Activated T-helper 17 cell treated with anti-CD3 and anti-CD28 coated beads, Interleukin-2, amount 50 U/mL, for 72 hours (primary cell): ENCODE results near the gene RAB27B. TPM values are rescaled to one million over a fixed set of nuclear protein-coding genes. Genes with fewer than 3 reads are reported as not detected.
A peak's percentile ranks its signal among the peaks of the same experiment; 100 is the strongest.
"Not testable (repeated sequence)": the region's sequence is repeated elsewhere in the genome, so short reads cannot be mapped to it uniquely, and the experiment has no call there.

Experiments
- ATAC-seq: fragments of 150-1000 bp; cut with Tn5 transposase; replicated peaks from 2 replicates; pipeline ENCODE4 v1.10.0; 2021; ENCODE audit warnings: mild to moderate bottlenecking, moderate library complexity
- H3K27ac Mint-ChIP-seq: one replicate; pipeline ENCODE4 v1.8.0; 2022; ENCODE audit warnings: mixed read lengths
- H3K27me3 Mint-ChIP-seq: one replicate; pipeline ENCODE4 v1.8.0; 2022; ENCODE audit warnings: mixed read lengths
- H3K36me3 Mint-ChIP-seq: one replicate; pipeline ENCODE4 v1.8.0; 2022; ENCODE audit warnings: low read depth, mild to moderate bottlenecking, mixed read lengths
- H3K4me1 Mint-ChIP-seq: one replicate; pipeline ENCODE4 v1.8.0; 2022; ENCODE audit warnings: mixed read lengths
- H3K4me3 Mint-ChIP-seq: one replicate; pipeline ENCODE4 v1.8.0; 2022; ENCODE audit warnings: mild to moderate bottlenecking, mixed read lengths
- H3K9me3 Mint-ChIP-seq: one replicate; pipeline ENCODE4 v1.8.0; 2022; ENCODE audit warnings: mixed read lengths
- total RNA-seq, 2 donors: library from RNA; stranded (reverse); gene quantifications; one replicate each; pipeline ENCODE4 v1.2.3, GENCODE V29; 2022

RAB27B gene
- total RNA-seq, 2 donors from 2014 or later: 0.28 to 0.50 TPM

DNA sequence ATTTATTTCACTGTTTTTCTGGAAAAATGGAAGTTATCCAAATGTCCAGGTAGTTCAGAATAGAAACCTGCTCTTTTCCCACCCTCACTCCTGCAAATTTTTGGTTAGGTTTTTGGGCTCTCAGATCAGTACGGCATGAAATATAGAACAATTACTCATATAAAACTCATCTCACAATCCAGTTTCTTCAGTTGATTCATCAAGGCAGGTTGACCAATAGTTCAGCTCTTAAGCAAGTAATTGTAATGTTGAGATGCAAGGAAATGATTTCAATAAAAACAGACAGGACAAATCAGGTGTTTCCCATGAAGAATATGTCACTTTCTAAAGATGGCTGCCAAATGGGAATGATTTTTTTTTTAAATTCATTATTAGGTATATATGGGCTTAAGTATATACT, 2.0 kb downstream of the RAB27B start:
- peak; percentile 45 for ATAC-seq
- Mint-ChIP-seq H3K9me3 (peaks cover 6% of the 10 kb centered on the region), H3K36me3 (no peaks in the 10 kb centered on the region), H3K4me3 (peak overlapping the region; percentile 3), H3K4me1 (peaks cover 13% of the 10 kb centered on the region), H3K27ac (no peak overlapping the region), H3K27me3 (peaks cover 9% of the 10 kb centered on the region)

DNA sequence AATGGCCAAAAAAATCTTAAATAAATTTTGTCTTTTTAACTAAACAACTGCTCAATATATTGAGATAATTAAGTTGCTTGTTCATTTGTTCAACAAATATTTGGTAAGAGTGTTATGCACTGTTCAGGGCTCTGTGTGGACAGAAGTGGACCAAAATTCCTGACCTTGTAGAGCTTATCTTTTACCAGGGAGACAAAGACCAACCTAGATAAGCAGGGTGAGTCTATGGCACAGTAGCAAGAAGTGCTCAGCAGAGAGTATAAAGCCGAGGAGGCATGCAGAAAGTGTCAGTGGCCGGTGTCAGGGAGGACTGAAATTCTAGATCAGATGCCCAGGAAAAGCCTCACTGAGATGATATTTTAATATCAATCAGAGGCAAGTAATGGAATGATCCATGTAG, 2.6 kb downstream of the RAB27B start:
- Mint-ChIP-seq H3K27me3 (peaks cover 9% of the 10 kb centered on the region), H3K27ac (no peak overlapping the region), H3K36me3 (no peaks in the 10 kb centered on the region), H3K4me1 (peaks cover 16% of the 10 kb centered on the region), H3K4me3 (no peak overlapping the region), H3K9me3 (peaks cover 6% of the 10 kb centered on the region)
- ATAC-seq: no peak

DNA sequence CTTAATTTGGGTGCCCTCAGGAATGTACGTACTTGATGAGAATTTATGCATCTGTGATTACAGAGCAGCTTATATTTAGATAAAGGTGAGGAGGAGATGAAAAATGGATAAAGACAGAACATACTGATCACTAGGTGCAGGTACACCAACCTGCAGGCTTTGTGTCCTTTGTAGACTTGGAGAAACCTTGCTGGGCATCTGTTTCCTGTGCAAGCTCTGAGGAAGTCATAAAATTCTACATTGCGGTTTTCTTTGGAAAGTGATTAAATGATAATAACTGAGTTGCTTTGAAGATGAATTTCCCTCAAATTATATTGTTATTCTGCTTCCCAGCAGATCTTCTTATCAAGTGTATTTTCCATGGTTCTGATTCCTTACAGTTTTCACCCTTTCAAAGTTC, 7.7 kb downstream of the RAB27B start:
- Mint-ChIP-seq H3K9me3 (peaks cover 6% of the 10 kb centered on the region), H3K36me3 (no peaks in the 10 kb centered on the region), H3K27me3 (peaks cover 6% of the 10 kb centered on the region), H3K27ac (no peak overlapping the region), H3K4me3 (peak overlapping the region; percentile 45), H3K4me1 (peaks cover 8% of the 10 kb centered on the region)
- no peak for ATAC-seq

DNA sequence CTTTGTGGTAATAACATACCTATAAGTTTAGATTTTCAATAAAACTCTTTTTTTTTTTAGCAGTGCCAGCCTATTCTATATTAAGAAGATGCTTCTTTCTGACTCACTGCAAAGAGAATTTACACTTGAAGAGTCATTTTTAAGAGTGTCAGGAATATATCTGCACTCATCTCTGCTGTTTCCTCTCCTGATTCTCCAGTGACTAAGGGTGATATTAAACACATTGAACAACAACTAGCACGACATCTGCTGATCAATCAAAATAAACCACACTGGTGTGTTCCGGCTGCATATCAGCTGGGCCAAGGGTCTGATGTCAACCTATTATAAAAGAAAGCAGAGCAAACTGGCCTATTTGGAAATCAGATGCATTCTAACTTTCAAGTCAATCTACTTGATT, 15.0 kb downstream of the RAB27B start:
- no peak overlapping the region for H3K4me3 Mint-ChIP-seq
- no peak for ATAC-seq
- H3K27ac Mint-ChIP-seq: no peak overlapping the region
- no peaks in the 10 kb centered on the region for H3K36me3 Mint-ChIP-seq
- H3K27me3 Mint-ChIP-seq: no peaks in the 10 kb centered on the region
- H3K4me1 Mint-ChIP-seq: no peaks in the 10 kb centered on the region
- H3K9me3 Mint-ChIP-seq: no peaks in the 10 kb centered on the region

DNA sequence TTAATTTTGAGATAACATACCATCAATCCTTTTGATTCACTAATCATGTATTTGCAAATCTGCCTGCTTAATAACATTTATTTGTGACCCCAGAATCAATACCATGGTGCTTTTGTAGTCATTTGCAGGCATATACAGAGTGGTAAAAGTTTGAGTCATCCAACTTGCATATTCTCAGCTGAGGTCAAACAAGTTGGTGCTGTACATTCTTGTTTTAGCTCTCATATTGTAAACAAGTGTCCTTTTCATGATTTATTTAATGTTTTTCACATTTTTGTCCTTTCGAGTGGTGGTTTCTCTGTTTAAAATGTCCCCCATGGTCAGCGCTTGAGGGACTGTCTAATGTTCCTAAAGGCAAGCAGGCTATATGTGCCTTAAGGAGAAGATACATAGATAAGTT, 17.5 kb downstream of the RAB27B start:
- Mint-ChIP-seq H3K9me3 (no peaks in the 10 kb centered on the region), H3K27ac (no peak overlapping the region), H3K4me1 (no peaks in the 10 kb centered on the region), H3K36me3 (no peaks in the 10 kb centered on the region), H3K4me3 (no peak overlapping the region), H3K27me3 (no peaks in the 10 kb centered on the region)
- ATAC-seq: no peak

DNA sequence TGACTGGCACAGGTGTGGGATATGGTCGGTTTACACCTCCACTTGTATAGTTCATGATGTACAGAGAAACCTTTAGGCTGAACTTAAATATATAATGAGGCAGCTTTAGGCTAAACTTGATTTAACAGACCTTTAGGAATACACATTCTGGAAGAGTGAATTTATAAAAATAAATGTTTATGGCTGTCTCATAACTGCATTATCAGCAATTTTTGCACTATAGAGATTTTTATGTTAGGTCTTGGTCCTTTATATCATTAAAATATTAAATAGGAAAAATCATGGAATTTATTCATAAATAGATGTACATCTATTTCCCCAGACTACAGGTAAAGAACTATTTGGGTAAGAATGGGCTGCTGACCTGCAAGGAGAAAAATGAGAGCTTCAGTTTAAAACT, 19.8 kb downstream of the RAB27B start:
- Mint-ChIP-seq H3K4me1 (peaks cover 3% of the 10 kb centered on the region), H3K4me3 (no peak overlapping the region), H3K9me3 (no peaks in the 10 kb centered on the region), H3K27ac (no peak overlapping the region), H3K27me3 (no peaks in the 10 kb centered on the region), H3K36me3 (no peaks in the 10 kb centered on the region)
- ATAC-seq: no peak

DNA sequence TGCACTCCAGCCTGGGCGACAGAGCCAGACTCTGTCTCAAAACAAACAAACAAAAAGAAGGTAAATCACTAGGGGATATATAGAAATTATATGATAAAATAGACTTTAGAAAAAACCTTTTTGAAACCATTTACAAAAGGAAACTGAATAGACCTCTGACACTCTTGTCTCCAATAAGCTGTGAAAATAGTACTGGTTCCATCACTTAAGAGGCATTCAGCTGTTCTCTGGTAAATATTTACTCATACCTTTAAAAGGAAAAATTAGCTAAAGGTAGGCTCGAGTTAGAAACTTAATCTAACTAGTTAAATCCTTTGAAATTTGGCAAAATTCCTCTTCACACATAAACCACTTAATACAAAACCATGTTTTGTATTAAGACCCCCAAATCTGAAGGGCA, 21.4 kb downstream of the RAB27B start:
- H3K4me1 Mint-ChIP-seq: peaks cover 4% of the 10 kb centered on the region
- no peaks in the 10 kb centered on the region for H3K9me3 Mint-ChIP-seq
- no peak overlapping the region for H3K27ac Mint-ChIP-seq
- no peak overlapping the region for H3K4me3 Mint-ChIP-seq
- no peaks in the 10 kb centered on the region for H3K27me3 Mint-ChIP-seq
- H3K36me3 Mint-ChIP-seq: no peaks in the 10 kb centered on the region
- no peak for ATAC-seq

DNA sequence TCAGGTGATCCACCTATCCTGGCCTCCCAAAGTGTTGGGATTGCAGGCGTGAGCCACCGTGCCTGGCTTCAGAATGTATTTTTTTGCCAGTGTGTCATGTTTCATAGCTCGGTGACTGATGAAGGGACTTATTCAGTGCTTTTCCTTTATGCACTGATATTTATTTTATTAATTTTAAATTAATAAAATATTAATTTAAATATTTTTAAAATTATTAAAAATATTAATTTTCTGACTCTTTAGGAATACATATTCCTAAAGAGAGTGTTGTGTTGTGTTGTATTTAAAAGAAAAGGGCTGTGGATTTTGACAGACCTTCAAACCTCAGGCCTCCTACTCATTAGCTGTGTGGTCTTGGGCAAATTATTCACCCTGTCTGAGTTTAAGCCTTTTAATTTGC, 22.3 kb downstream of the RAB27B start:
- H3K27me3 Mint-ChIP-seq: no peaks in the 10 kb centered on the region
- no peak for ATAC-seq
- peaks cover 4% of the 10 kb centered on the region for H3K4me1 Mint-ChIP-seq
- H3K4me3 Mint-ChIP-seq: no peak overlapping the region
- no peaks in the 10 kb centered on the region for H3K9me3 Mint-ChIP-seq
- H3K27ac Mint-ChIP-seq: no peak overlapping the region
- H3K36me3 Mint-ChIP-seq: no peaks in the 10 kb centered on the region

DNA sequence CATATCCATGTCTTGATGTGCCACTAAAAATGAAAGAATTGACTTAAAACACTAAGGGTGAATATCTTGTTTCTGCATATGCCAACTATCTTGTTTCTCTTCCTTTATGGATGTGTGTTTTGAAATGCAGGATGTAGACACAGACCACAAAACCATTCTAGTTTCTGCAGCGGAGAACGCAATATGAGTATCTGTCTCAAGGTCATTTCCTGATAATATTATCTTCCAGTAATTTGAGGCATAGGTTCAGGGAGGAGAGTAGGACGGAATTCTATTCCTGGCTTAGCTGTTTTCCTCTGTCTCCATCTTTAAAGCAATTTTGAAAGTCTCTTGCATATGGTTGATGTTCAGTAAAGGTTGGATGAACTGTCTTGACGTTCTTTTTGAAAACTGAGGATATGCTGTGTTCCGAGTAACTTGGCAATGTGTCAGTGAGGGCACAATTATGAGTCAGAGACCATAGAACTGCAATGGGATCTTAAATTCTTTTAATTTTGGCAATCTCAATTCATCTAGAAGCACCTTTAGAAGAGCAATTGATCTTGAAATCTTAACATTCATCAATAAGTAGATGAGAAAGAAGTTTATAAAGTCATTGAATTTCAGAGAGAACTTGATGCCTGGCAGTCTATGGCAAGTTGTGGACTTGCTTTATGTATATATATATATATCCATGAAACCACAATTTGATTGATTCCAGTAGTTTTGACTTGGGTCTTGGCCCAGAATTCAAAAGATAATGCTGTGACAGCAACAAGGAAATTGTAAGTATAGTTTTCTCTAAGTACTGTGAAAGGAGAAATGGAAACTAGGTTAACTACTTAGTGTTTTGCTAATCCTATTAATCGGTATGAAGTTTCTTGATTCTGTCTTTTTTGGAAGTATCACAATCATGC, 24.8 kb downstream of the RAB27B start:
- Mint-ChIP-seq H3K4me1 (peaks cover 4% of the 10 kb centered on the region), H3K27me3 (no peaks in the 10 kb centered on the region), H3K27ac (peak overlapping the region; percentile 39), H3K36me3 (no peaks in the 10 kb centered on the region), H3K4me3 (peak overlapping the region; percentile 49), H3K9me3 (no peaks in the 10 kb centered on the region)
- ATAC-seq: peak; percentile 86

DNA sequence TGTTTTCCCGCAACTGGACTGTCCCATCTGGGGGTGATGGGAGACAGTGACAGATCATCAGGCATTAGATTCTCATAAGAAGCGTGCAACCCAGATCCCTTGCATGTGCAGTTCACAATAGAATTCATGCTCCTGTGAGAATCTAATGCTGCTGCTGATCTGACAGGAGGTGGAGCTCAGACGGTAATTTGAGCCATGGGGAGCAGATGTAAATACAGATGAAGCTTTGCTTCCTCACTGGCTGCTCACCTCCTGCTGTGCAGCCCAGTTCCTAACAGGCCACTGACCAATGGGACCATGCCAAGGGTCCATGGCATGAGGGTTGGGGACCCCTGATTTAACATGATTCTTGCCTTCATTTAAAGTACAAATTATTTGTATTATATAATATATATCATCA, 26.8 kb downstream of the RAB27B start:
- H3K27me3 Mint-ChIP-seq, ATAC-seq, H3K27ac Mint-ChIP-seq, H3K4me3 Mint-ChIP-seq, H3K4me1 Mint-ChIP-seq, H3K9me3 Mint-ChIP-seq, H3K36me3 Mint-ChIP-seq: not testable (repeated sequence)

DNA sequence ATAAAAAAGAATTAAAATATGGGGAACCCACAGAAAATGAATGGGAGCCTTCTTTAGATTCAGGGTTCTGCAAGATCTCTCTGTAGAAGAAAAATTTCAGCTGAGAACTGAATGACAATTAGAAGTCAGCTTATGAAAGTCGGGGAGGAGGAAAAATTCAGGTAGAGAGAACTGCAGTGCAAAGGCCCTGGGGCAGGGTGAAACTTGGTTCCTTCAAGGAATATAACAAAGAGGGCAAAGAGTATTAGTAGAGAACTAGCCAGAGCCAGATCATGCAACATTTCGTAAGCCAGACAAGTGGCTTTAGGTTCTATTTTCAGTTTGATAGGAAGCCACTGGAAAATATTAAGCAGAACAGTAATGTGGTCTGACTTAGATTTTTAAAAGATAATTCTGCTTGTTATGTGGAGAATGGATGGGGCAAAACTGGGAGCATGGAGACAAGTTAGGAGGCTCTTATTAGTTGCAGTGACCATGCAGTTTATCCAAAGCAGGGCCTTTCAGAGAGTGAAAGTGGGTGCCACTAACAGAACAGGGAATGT, 27.9 kb downstream of the RAB27B start:
- Mint-ChIP-seq H3K4me1 (peaks cover 4% of the 10 kb centered on the region), H3K9me3 (no peaks in the 10 kb centered on the region), H3K27me3 (no peaks in the 10 kb centered on the region), H3K4me3 (no peak overlapping the region), H3K27ac (no peak overlapping the region), H3K36me3 (no peaks in the 10 kb centered on the region)
- ATAC-seq: no peak

DNA sequence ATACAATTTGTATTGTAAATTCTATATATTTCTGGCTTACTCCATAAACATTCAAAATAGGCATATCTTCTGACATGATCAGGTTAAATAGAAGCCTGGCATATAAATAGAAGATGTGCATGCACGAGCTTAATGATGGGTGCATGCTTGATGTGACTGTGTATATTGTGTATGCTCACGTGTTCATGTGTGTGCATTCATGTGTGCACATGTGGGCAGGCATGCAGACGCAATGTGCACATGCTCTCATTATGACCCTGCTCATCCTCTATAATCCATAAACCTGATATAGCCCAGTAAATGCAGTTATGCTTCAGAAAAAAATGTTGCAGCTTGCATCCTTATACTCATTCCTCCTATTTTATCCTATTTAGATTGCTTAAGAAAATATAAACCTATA, 29.2 kb downstream of the RAB27B start:
- Mint-ChIP-seq H3K9me3 (no peaks in the 10 kb centered on the region), H3K27ac (no peak overlapping the region), H3K4me3 (no peak overlapping the region), H3K27me3 (no peaks in the 10 kb centered on the region), H3K36me3 (no peaks in the 10 kb centered on the region), H3K4me1 (peaks cover 4% of the 10 kb centered on the region)
- ATAC-seq: no peak

DNA sequence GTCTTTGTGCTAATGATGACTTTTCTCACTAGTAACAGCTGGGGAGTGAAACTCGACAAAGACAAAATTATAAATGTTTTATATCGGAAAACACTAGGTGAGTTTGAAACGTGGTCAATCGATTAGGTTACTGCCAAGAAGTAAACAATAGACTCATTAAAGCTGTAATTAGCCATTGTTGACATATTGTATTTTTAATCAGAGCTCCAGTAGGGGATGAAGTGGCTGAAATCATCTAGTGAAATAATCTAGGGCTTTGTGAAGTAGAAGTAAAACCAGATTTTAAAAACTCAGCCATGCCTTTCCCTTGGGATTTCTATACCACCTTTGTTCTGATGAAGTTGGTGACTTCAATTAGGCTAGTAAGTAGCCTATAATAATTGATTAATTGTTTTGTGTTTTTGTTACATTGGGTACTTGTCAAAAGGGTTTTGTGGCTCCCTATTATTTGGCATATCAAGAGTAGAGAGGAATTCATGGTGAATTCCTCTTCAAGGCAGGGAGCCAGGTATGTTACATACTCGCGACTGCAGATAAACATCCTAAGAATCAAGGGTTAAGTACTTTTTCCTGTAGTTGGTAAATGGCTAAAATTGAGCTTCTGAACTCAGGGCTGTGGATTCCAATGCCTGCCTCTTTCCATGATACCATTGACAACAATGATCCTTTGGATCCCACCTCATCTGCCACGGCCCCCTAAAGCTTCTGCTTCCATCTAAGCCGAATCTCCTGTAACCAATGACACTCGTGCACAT, 31.6 kb downstream of the RAB27B start:
- Mint-ChIP-seq H3K27ac (no peak overlapping the region), H3K36me3 (no peaks in the 10 kb centered on the region), H3K27me3 (no peaks in the 10 kb centered on the region), H3K4me1 (no peaks in the 10 kb centered on the region), H3K4me3 (no peak overlapping the region), H3K9me3 (no peaks in the 10 kb centered on the region)
- no peak for ATAC-seq

DNA sequence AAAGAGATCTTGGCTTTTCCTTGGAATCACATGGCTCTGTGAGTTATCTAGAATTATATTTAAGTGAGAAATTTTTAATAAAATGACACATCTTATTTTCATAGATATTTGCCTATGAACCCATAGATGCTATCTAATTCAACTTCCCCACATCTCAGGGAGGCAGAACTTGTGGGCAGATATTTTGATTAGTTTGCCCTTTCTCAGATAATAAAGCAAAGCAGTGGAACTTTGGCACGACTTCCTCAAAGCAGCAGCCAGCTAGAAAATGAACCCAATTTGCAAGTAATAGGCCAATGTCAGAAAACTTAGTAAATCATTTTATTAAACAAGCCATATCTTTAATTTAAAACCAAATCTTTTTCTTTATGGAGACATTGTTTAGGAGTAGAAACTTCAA, 32.7 kb downstream of the RAB27B start:
- H3K27me3 Mint-ChIP-seq: no peaks in the 10 kb centered on the region
- H3K4me1 Mint-ChIP-seq: no peaks in the 10 kb centered on the region
- H3K4me3 Mint-ChIP-seq: no peak overlapping the region
- no peak for ATAC-seq
- H3K27ac Mint-ChIP-seq: no peak overlapping the region
- no peaks in the 10 kb centered on the region for H3K36me3 Mint-ChIP-seq
- no peaks in the 10 kb centered on the region for H3K9me3 Mint-ChIP-seq

DNA sequence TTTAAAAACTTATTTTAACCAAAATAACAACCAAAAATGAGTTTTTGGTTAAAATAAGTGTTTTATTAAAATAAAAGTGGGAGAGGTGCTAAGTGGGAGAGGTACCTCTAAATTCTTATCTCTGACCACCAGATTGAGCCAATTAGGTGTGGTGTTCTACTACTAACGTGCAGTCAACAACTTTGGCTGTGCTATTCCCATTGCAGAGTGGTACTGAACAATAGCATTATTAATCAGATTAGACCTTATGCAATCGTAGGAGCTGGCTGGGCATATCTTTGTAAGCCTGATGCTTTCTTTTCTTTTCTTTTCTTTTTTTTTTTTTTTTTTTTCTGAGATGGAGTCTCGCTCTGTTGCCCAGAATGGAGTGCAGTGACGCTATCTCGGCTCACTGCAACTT, 38.9 kb downstream of the RAB27B start:
- Mint-ChIP-seq H3K4me3 (no peak overlapping the region), H3K9me3 (no peaks in the 10 kb centered on the region), H3K4me1 (no peaks in the 10 kb centered on the region), H3K27me3 (no peaks in the 10 kb centered on the region), H3K27ac (no peak overlapping the region), H3K36me3 (no peaks in the 10 kb centered on the region)
- no peak for ATAC-seq
